H1 (cell line): ENCODE measurements around the gene HDGFL3. TPM values are rescaled to one million over a fixed set of nuclear protein-coding genes. Genes with fewer than 3 reads are reported as not detected.

ENCODE experiments used
- CTCF ChIA-PET: fragments of 300-600 bp; sonication (Branson Sonifier 250); formaldehyde crosslinking; loops from one replicate; lab custom pipeline; 2021; ENCODE audit not compliant: partially characterized antibody; lab: Charles Lee
- POLR2A ChIA-PET: fragments of 300-600 bp; sonication (Branson Sonifier 250); formaldehyde crosslinking; loops from one replicate; lab custom pipeline; 2021; ENCODE audit warnings: inconsistent platforms; ENCODE audit not compliant: partially characterized antibody; lab: Charles Lee
- DNase-seq, 2 experiments: peaks; one replicate each; pipeline versions ENCODE4 v3.0.0 to v3.0.0-alpha.2; 2010 to 2022; ENCODE audit warnings: low spot score in 2 of 2, low read depth in 1 of 2, mixed read lengths in 1 of 2
- FAIRE-seq: peaks from 2 replicates; lab custom pipeline; 2011; peaks lifted over from hg19 to GRCh38; lab: Jason Lieb, UNC
- H2AFZ ChIP-seq: 2 replicates; pipeline ENCODE4 v1.8.1; 2012; ENCODE audit warnings: low read length, inconsistent platforms
- H2AK5ac ChIP-seq: 2 replicates; pipeline ENCODE4 v1.6.1; 2013; ENCODE audit warnings: low read depth, low read length
- H2BK120ac ChIP-seq: replicated peaks from 2 replicates; pipeline ENCODE3; 2013; ENCODE audit warnings: low read depth, low read length, inconsistent platforms
- H2BK12ac ChIP-seq: 2 replicates; pipeline ENCODE4 v1.6.1; 2013; ENCODE audit warnings: low read depth, low read length
- H2BK15ac ChIP-seq: 2 replicates; pipeline ENCODE4 v1.6.1; 2013; ENCODE audit warnings: low read length
- H2BK20ac ChIP-seq: 2 replicates; pipeline ENCODE4 v1.6.1; 2013; ENCODE audit warnings: low read length
- H2BK5ac ChIP-seq: 2 replicates; pipeline ENCODE4 v1.6.1; 2013; ENCODE audit warnings: low read depth, low read length
- H3K14ac ChIP-seq: 2 replicates; pipeline ENCODE4 v1.6.1; 2013; ENCODE audit warnings: inconsistent platforms; ENCODE audit not compliant: insufficient read length
- H3K18ac ChIP-seq: 2 replicates; pipeline ENCODE4 v1.6.1; 2013; ENCODE audit warnings: low read length; ENCODE audit errors: extremely low read depth
- H3K23ac ChIP-seq: 2 replicates; pipeline ENCODE4 v1.6.1; 2013; ENCODE audit warnings: inconsistent platforms; ENCODE audit not compliant: insufficient read length
- H3K23me2 ChIP-seq: 2 replicates; pipeline ENCODE4 v1.6.1; 2013; ENCODE audit warnings: low read depth, low read length
- H3K27ac ChIP-seq: 2 replicates; pipeline ENCODE4 v1.6.1; 2011; ENCODE audit warnings: low read depth, low read length, inconsistent platforms
- H3K27me3 ChIP-seq, 4 experiments: replicated peaks in 1 of 4; 1 replicate in 1 of 4; 2 replicates in 3 of 4; pipeline versions ENCODE4 v1.6.1 to v1.8.1; 2011 to 2013; ENCODE audit warnings: low read length in 3 of 4, mild to moderate bottlenecking in 3 of 4, inconsistent platforms in 2 of 4, mixed read lengths in 2 of 4, moderate library complexity in 1 of 4; ENCODE audit not compliant: control insufficient read depth in 3 of 4, insufficient read depth in 3 of 4; ENCODE audit errors: extremely low read depth in 1 of 4
- H3K36me3 ChIP-seq, 4 experiments: 2 replicates each; pipeline versions ENCODE4 v1.6.1 to v1.8.1; 2011 to 2013; ENCODE audit warnings: mild to moderate bottlenecking in 4 of 4, low read length in 3 of 4, moderate library complexity in 2 of 4, control low read depth in 1 of 4, inconsistent platforms in 1 of 4; ENCODE audit not compliant: insufficient read depth in 4 of 4, control insufficient read depth in 2 of 4
- H3K4ac ChIP-seq: replicated peaks from 2 replicates; pipeline ENCODE3; 2013; ENCODE audit warnings: low read length, low read depth, mixed read lengths, inconsistent platforms; ENCODE audit not compliant: insufficient read length
- H3K4me1 ChIP-seq, 4 experiments: replicated peaks in 1 of 4; 1 replicate in 1 of 4; 2 replicates in 3 of 4; pipeline versions ENCODE4 v1.6.1 to v1.8.1; 2011 to 2013; ENCODE audit warnings: low read length in 3 of 4, inconsistent platforms in 2 of 4, mixed read lengths in 1 of 4; ENCODE audit not compliant: insufficient read depth in 4 of 4, control insufficient read depth in 3 of 4
- H3K4me2 ChIP-seq, 2 experiments: 2 replicates each; pipeline versions ENCODE4 v1.6.1 to v1.8.1; 2011 to 2013; ENCODE audit warnings: low read depth in 2 of 2, low read length in 2 of 2, control low read depth in 1 of 2, inconsistent platforms in 1 of 2, mild to moderate bottlenecking in 1 of 2; ENCODE audit not compliant: insufficient read depth in 1 of 2
- H3K4me3 ChIP-seq, 4 experiments: fragments of 200-600, 300-600 bp in 1 of 4; sonication (generic), shearing (Covaris generic), sonication (Bioruptor Twin) in 1 of 4; 2 replicates each; pipeline versions ENCODE4 v1.5.1 to v1.8.1; 2011 to 2016; ENCODE audit warnings: low read length in 4 of 4, low read depth in 3 of 4, control low read depth in 2 of 4, inconsistent platforms in 2 of 4, mild to moderate bottlenecking in 2 of 4, mixed read lengths in 1 of 4, moderate library complexity in 1 of 4; ENCODE audit not compliant: insufficient read depth in 2 of 4; ENCODE audit errors: extremely low read depth in 1 of 4
- H3K56ac ChIP-seq: replicated peaks from 2 replicates; pipeline ENCODE3; 2013; ENCODE audit warnings: low read depth, mild to moderate bottlenecking, mixed read lengths, low read length, inconsistent platforms; ENCODE audit not compliant: insufficient read length
- H3K79me1 ChIP-seq: 2 replicates; pipeline ENCODE4 v1.6.1; 2013; ENCODE audit warnings: low read depth, low read length, control low read depth
- H3K79me2 ChIP-seq, 2 experiments: 2 replicates each; pipeline versions ENCODE4 v1.6.1 to v1.8.1; 2012 to 2013; ENCODE audit warnings: low read length in 2 of 2, mild to moderate bottlenecking in 2 of 2, inconsistent platforms in 1 of 2; ENCODE audit not compliant: insufficient read depth in 2 of 2, control insufficient read depth in 1 of 2
- H3K9ac ChIP-seq, 4 experiments: replicated peaks in 1 of 4; 1 replicate in 1 of 4; 2 replicates in 3 of 4; pipeline versions ENCODE4 v1.6.1 to v1.8.1; 2011 to 2013; ENCODE audit warnings: low read depth in 3 of 4, low read length in 3 of 4, control low read depth in 2 of 4, mild to moderate bottlenecking in 2 of 4, moderate library complexity in 2 of 4, inconsistent platforms in 1 of 4; ENCODE audit errors: extremely low read depth in 1 of 4
- H3K9me3 ChIP-seq, 2 experiments: 2 replicates each; pipeline versions ENCODE4 v1.6.1 to v1.8.1; 2012 to 2013; ENCODE audit warnings: mild to moderate bottlenecking in 2 of 2, moderate library complexity in 2 of 2, control low read depth in 1 of 2, inconsistent platforms in 1 of 2, low read depth in 1 of 2, low read length in 1 of 2, mixed read lengths in 1 of 2; ENCODE audit not compliant: insufficient read depth in 2 of 2
- H4K20me1 ChIP-seq, 2 experiments: replicated peaks in 1 of 2; 2 replicates each; pipeline versions ENCODE3 to v1.8.1; 2011 to 2013; ENCODE audit warnings: inconsistent platforms in 2 of 2, low read length in 2 of 2, mild to moderate bottlenecking in 1 of 2; ENCODE audit not compliant: insufficient read depth in 2 of 2, control insufficient read depth in 1 of 2
- H4K5ac ChIP-seq: 2 replicates; pipeline ENCODE4 v1.6.1; 2013; ENCODE audit warnings: low read length, low read depth, mixed read lengths, inconsistent platforms; ENCODE audit not compliant: insufficient read length
- H4K8ac ChIP-seq: 2 replicates; pipeline ENCODE4 v1.8.0; 2013; ENCODE audit warnings: mild to moderate bottlenecking, moderate library complexity, low read length, inconsistent platforms; ENCODE audit not compliant: insufficient read depth; ENCODE audit errors: extremely low read depth
- H4K91ac ChIP-seq: replicated peaks from 2 replicates; pipeline ENCODE3; 2013; ENCODE audit warnings: low read length, mixed read lengths, inconsistent platforms; ENCODE audit not compliant: insufficient read length
- CBX5 ChIP-seq: fragments of 300-800, 300-1000 bp; sonication (generic); IDR thresholded peaks from 2 replicates; pipeline ENCODE4 v1.7.1; 2016; ENCODE audit warnings: antibody characterized with exemption, low read length, low read depth
- CBX8 ChIP-seq: fragments of 300-800, 300-1000 bp; sonication (generic); IDR thresholded peaks from 2 replicates; pipeline ENCODE4 v1.7.1; 2016; ENCODE audit warnings: low read depth, low read length, borderline replicate concordance
- CTCF ChIP-seq, 3 experiments: IDR thresholded peaks; 1 replicate in 2 of 3; 2 replicates in 1 of 3; pipeline versions ENCODE4 v1.5.1 to v1.6.1; 2011; ENCODE audit warnings: low read length in 3 of 3, mild to moderate bottlenecking in 3 of 3, inconsistent platforms in 2 of 3, low read depth in 1 of 3, moderate library complexity in 1 of 3; ENCODE audit not compliant: insufficient read depth in 1 of 3; ENCODE audit errors: control extremely low read depth in 1 of 3
- EGR1 ChIP-seq: IDR thresholded peaks from 2 replicates; pipeline ENCODE4 v1.6.1; 2011; ENCODE audit warnings: low read depth, low read length, borderline replicate concordance
- EP300 ChIP-seq, 2 experiments: IDR thresholded peaks; 1 replicate in 1 of 2; 2 replicates in 1 of 2; pipeline ENCODE4 v1.6.1; 2011 to 2012; ENCODE audit warnings: low read depth in 2 of 2, low read length in 2 of 2, mild to moderate bottlenecking in 2 of 2, borderline replicate concordance in 1 of 2, inconsistent platforms in 1 of 2, moderate library complexity in 1 of 2
- GTF2F1 ChIP-seq: IDR thresholded peaks from 2 replicates; pipeline ENCODE4 v1.6.1; 2012; ENCODE audit warnings: low read depth, low read length, improper control_type of control experiment, borderline replicate concordance
- HDAC6 ChIP-seq: IDR thresholded peaks from one replicate; pipeline ENCODE4 v1.7.1; 2012; ENCODE audit warnings: low read depth, mild to moderate bottlenecking, inconsistent platforms, low read length, moderate library complexity
- NANOG ChIP-seq: IDR thresholded peaks from 2 replicates; pipeline ENCODE4 v1.6.1; 2011; ENCODE audit warnings: low read length, low read depth, mild to moderate bottlenecking, inconsistent platforms; ENCODE audit not compliant: insufficient read depth, poor library complexity, severe bottlenecking
- RXRA ChIP-seq: IDR thresholded peaks from 2 replicates; pipeline ENCODE4 v1.6.1; 2011; ENCODE audit warnings: low read depth, mild to moderate bottlenecking, low read length, moderate library complexity; ENCODE audit not compliant: insufficient read depth
- SIN3A ChIP-seq, 2 experiments: IDR thresholded peaks in 1 of 2; conservative IDR thresholded peaks in 1 of 2; 2 replicates each; pipeline ENCODE4 v1.6.1; 2011 to 2012; ENCODE audit warnings: low read length in 2 of 2, improper control_type of control experiment in 1 of 2, low read depth in 1 of 2, mild to moderate bottlenecking in 1 of 2
- SP1 ChIP-seq: IDR thresholded peaks from 2 replicates; pipeline ENCODE4 v1.6.1; 2011; ENCODE audit warnings: low read depth, low read length
- SP4 ChIP-seq: IDR thresholded peaks from 2 replicates; pipeline ENCODE4 v1.6.1; 2012; ENCODE audit warnings: low read length, inconsistent platforms
- WGBS, 2 experiments: shearing (Covaris generic) in 1 of 2; methylation state at CpG; one replicate each; pipeline versions ENCODE4 v1.1.6 to v1.1.7; 2013 to 2015; ENCODE audit warnings: low lambda C conversion rate in 2 of 2, mixed read lengths in 2 of 2, inconsistent platforms in 1 of 2, low coverage in 1 of 2, missing lambda C conversion rate in 1 of 2; ENCODE audit not compliant: insufficient replicate concordance in 2 of 2, insufficient coverage in 1 of 2, insufficient read length in 1 of 2; ENCODE audit errors: extremely low coverage in 1 of 2, missing lambda C conversion rate in 1 of 2; 5-methylcytosine and 5-hydroxymethylcytosine counted together
- polyA plus RNA-seq, 7 experiments: library from polyadenylated mRNA; depleted of rRNA in 3 of 7; stranded (reverse) in 5 of 7; unstranded in 2 of 7; fragments of >200 nt in 5 of 7; fragments of 200-250 nt in 2 of 7; gene quantifications; 1 replicate in 5 of 7; 2 replicates in 1 of 7; 4 replicates in 1 of 7; pipeline versions ENCODE4 v1.2.1 to v1.2.3, GENCODE V29; 2011 to 2013; ENCODE audit warnings: missing spikeins in 2 of 7, mixed read lengths in 2 of 7
- total RNA-seq: library from RNA; stranded (reverse); fragmentation: NEBNext Ultra II Directional; extraction: Animal tissue kit (Norgen Biotek cat#: 25700); gene quantifications from 2 replicates; pipeline ENCODE4 v1.2.1, GENCODE V29; 2021

The HDGFL3 gene
- total and polyA plus RNA-seq, 2 of the 8 experiments (the other 6 are each of a cell fraction or from before 2014, with no cell fraction given): 14.1 to 149 TPM

- Histone ChIP-seq H3K9ac (no peak overlapping the region), H3K27ac (no peak overlapping the region), H2BK15ac (no peak overlapping the region), H3K23me2 (no peaks in the 10 kb centered on the region), H3K4me2 (no peak overlapping the region), H3K4me1 (no peaks in the 10 kb centered on the region), H2BK120ac (no peak overlapping the region), H3K36me3 (no peaks in the 10 kb centered on the region), H2BK12ac (no peak overlapping the region), H2BK20ac (no peak overlapping the region), H3K4me3 (no peak overlapping the region), H3K4ac (no peak overlapping the region), H3K79me1 (no peaks in the 10 kb centered on the region), H3K14ac (no peak overlapping the region), H2AK5ac (no peak overlapping the region), H2AFZ (no peak overlapping the region), H3K9me3 (peaks cover 8 to 13% of the 10 kb centered on the region in 2 experiments; a peak in 3 of 4 replicates), H3K23ac (no peak overlapping the region), H3K18ac (no peak overlapping the region), H3K27me3 (no peaks in the 10 kb centered on the region), H3K79me2 (no peaks in the 10 kb centered on the region), H2BK5ac (no peak overlapping the region), H4K20me1 (no peaks in the 10 kb centered on the region), H3K56ac (no peak overlapping the region), H4K8ac (no peak overlapping the region), H4K5ac (no peak overlapping the region), H4K91ac (no peak overlapping the region)
- 95% methylated on average over 1 of the region's 1 CpG; no CpG with 5 or more reads in 1 of the 2 experiments for WGBS, 2 experiments
- FAIRE-seq: no peak
- POLR2A ChIA-PET: no interaction called here
- DNase-seq: no peak
- CTCF ChIA-PET: no interaction called here
- TF ChIP-seq CTCF (IDR thresholded peaks at IDR 0.05; ENCODE audit: control extremely low read depth in 1 of 3, insufficient read depth in 1 of 3, low read depth in 1 of 3, low read length in 3 of 3) (no peak), SP1 (no peak), NANOG (no peak), EP300 (IDR thresholded peaks at IDR 0.05; ENCODE audit: borderline replicate concordance in 1 of 2, low read depth in 2 of 2, low read length in 2 of 2) (no peak), HDAC6 (no peak), EGR1 (no peak), CBX5 (no peak), GTF2F1 (no peak), SP4 (no peak), SIN3A (conservative IDR thresholded peaks at IDR 0.05 in 1 of 2, IDR thresholded peaks at IDR 0.05 in 1 of 2; ENCODE audit: low read depth in 1 of 2, low read length in 2 of 2) (no peak), CBX8 (no peak), RXRA (no peak)
Measured at GRCh38 chr15:83219026-83219425, 11.4 kb upstream of the HDGFL3 start.
